ENCODE results near the gene TSFM.

The TSFM gene

GRCh38 chr12:57837864-57838562 is 55.4 kb downstream of the TSFM start (continued):
- TF ChIP-seq ZNF311 (tag by site-specific recombination; IDR thresholded peaks at IDR 0.05; ENCODE audit: borderline replicate concordance) (no peak), GLIS2 (tag by site-specific recombination; IDR thresholded peaks at IDR 0.05) (peak; percentile 25; the same call in 1 of the 2 replicates), ZBTB20 (tag by site-specific recombination; IDR thresholded peaks at IDR 0.05) (peak; percentile 72), SP3 (tag by site-specific recombination; IDR thresholded peaks at IDR 0.05) (peak; percentile 29; the same call in 1 of the 2 replicates), ZNF366 (tag by site-specific recombination; conservative IDR thresholded peaks at IDR 0.05) (peak; percentile 27)

GRCh38 chr12:57838594-57839302 is 56.2 kb downstream of the TSFM start:
- POLR2A ChIA-PET = interaction anchor here (1.1 to 3.0 kb wide), 2 partner anchors 7 to 9 kb away, joined by 3 to 22 read pairs; partner anchors contain the start of gene CTDSP2
- Histone ChIP-seq H3K27ac (ENCODE audit: extremely low read depth, low read depth, low read length) (no peak overlapping the region), H3K4me1 (ENCODE audit: control insufficient read depth, insufficient read depth, low read length) (peaks cover 57% of the 10 kb centered on the region), H3K4me3 (ENCODE audit: low read depth, low read length) (no peak overlapping the region), H3K9me3 (ENCODE audit: control insufficient read depth, insufficient read depth, low read depth, low read length) (no peaks in the 10 kb centered on the region), H3K36me3 (ENCODE audit: control insufficient read depth in 2 of 2, insufficient read depth in 1 of 2, low read length in 2 of 2) (no peaks in the 10 kb centered on the region)
- CTCF ChIA-PET = interaction anchor here (0.5 to 7.8 kb wide), 4 partner anchors 55 to 81 kb away, joined by 3 to 120 read pairs (median 4); no protein-coding TSS in a partner anchor
- TF ChIP-seq GFI1B (tag by site-specific recombination; IDR thresholded peaks at IDR 0.05) (no peak), KLF9 (tag by site-specific recombination; IDR thresholded peaks at IDR 0.05; ENCODE audit: low read depth) (no peak), ZNF580 (tag by site-specific recombination; IDR thresholded peaks at IDR 0.05) (peak; percentile 50; the same call in 1 of the 2 replicates), AEBP2 (tag by site-specific recombination; IDR thresholded peaks at IDR 0.05; ENCODE audit: borderline replicate concordance) (no peak), SCRT1 (tag by site-specific recombination; IDR thresholded peaks at IDR 0.05; ENCODE audit: borderline replicate concordance) (no peak), YY2 (tag by site-specific recombination; IDR thresholded peaks at IDR 0.05) (no peak), ZFP37 (tag by site-specific recombination; IDR thresholded peaks at IDR 0.05) (no peak), ZSCAN30 (tag by site-specific recombination; IDR thresholded peaks at IDR 0.05) (no peak), ZNF623 (tag by site-specific recombination; IDR thresholded peaks at IDR 0.05) (no peak), KLF10 (tag by site-specific recombination; IDR thresholded peaks at IDR 0.05) (no peak), ZNF449 (tag by site-specific recombination; IDR thresholded peaks at IDR 0.05) (peak; percentile 88)

GRCh38 chr12:57839996-57840395 is 57.4 kb downstream of the TSFM start:
- Histone ChIP-seq H3K27ac (ENCODE audit: extremely low read depth, low read depth, low read length) (no peak overlapping the region), H3K4me1 (ENCODE audit: control insufficient read depth, insufficient read depth, low read length) (peaks cover 61% of the 10 kb centered on the region), H3K9me3 (ENCODE audit: control insufficient read depth, insufficient read depth, low read depth, low read length) (no peaks in the 10 kb centered on the region), H3K4me3 (ENCODE audit: low read depth, low read length) (no peak overlapping the region), H3K36me3 (ENCODE audit: control insufficient read depth in 2 of 2, insufficient read depth in 1 of 2, low read length in 2 of 2) (no peaks in the 10 kb centered on the region)
- ChIA-PET CTCF (interaction anchor here (0.6 to 4.7 kb wide), 2 partner anchors 65 to 513 kb away, joined by 3 to 31 read pairs; no protein-coding TSS in a partner anchor), POLR2A (interaction anchor here (2.0 kb wide), 1 partner anchor 57 kb away, joined by 4 read pairs; no protein-coding TSS in a partner anchor)
- TF ChIP-seq SCRT2 (tag by site-specific recombination; IDR thresholded peaks at IDR 0.05) (peak; percentile 40; the same call in 1 of the 2 replicates), GLIS1 (tag by site-specific recombination; IDR thresholded peaks at IDR 0.05) (peak; percentile 48), ZNF600 (tag by site-specific recombination; IDR thresholded peaks at IDR 0.05) (no peak), ZBTB8A (tag by site-specific recombination; IDR thresholded peaks at IDR 0.05) (no peak), ZNF10 (tag by site-specific recombination; IDR thresholded peaks at IDR 0.05) (no peak), ZNF521 (tag by site-specific recombination; IDR thresholded peaks at IDR 0.05) (no peak), GLI2 (tag by site-specific recombination; IDR thresholded peaks at IDR 0.05; ENCODE audit: borderline replicate concordance, low read depth) (no peak)

Data from HEK293 (cell line).